ENCODE measurements around the gene PRUNE1.

- TF ChIP-seq ARNT (IDR thresholded peaks at IDR 0.05): no peak
- TF ChIP-seq FOXK2 (IDR thresholded peaks at IDR 0.05): no peak
- TF ChIP-seq FOXA1 (IDR thresholded peaks at IDR 0.05): no peak
- no peak for TF ChIP-seq ELF4 (IDR thresholded peaks at IDR 0.05)
- no peak for TF ChIP-seq FOXM1 (IDR thresholded peaks at IDR 0.05; ENCODE audit: borderline replicate concordance)
- no peak for TF ChIP-seq CTBP1 (IDR thresholded peaks at IDR 0.05; ENCODE audit: borderline replicate concordance)
- no peak for TF ChIP-seq ZNF384 (IDR thresholded peaks at IDR 0.05)
- TF ChIP-seq TARDBP (IDR thresholded peaks at IDR 0.05): no peak
- TF ChIP-seq HDGF (IDR thresholded peaks at IDR 0.05; ENCODE audit: borderline replicate concordance): no peak
- no peak for TF ChIP-seq LEF1 (IDR thresholded peaks at IDR 0.05; ENCODE audit: borderline replicate concordance)
- TF ChIP-seq SUZ12 (IDR thresholded peaks at IDR 0.05): no peak
- no peak for TF ChIP-seq NFRKB (IDR thresholded peaks at IDR 0.05)
Observed at GRCh38 chr1:150971583-150972416, 36.4 kb upstream of the PRUNE1 start.
